Measurements from ENCODE around the gene CNTNAP2. TPM values are rescaled to one million over a fixed set of nuclear protein-coding genes. Genes with fewer than 3 reads are reported as not detected.
"Not testable (repeated sequence)": the region's sequence is repeated elsewhere in the genome, so short reads cannot be mapped to it uniquely, and the experiment has no call there.

The CNTNAP2 gene
- total and polyA plus RNA-seq, 9 donors = 0.24 to 7.0 (median 1.5) TPM

GRCh38 chr7:146232604-146233003, 116.0 kb downstream of the CNTNAP2 start:
- intact Hi-C loops (cut with DNase I) = no loop called here
- H3K9me3 ChIP-seq = no peaks in the 10 kb centered on the region
- 85 to 91% (median 89%) methylated on average over 2 of the region's 2 CpGs for WGBS, 3 donors
- DNase-seq = no peak
- no peaks in the 10 kb centered on the region for H3K27me3 ChIP-seq
- no peaks in the 10 kb centered on the region for H3K4me1 ChIP-seq (ENCODE audit: insufficient read depth)
- no peak overlapping the region for H3K27ac ChIP-seq
- H3K4me3 ChIP-seq = no peak overlapping the region
- no peaks in the 10 kb centered on the region for H3K36me3 ChIP-seq
- no peak for TF ChIP-seq CTCF (IDR thresholded peaks at IDR 0.05)
- no peak for TF ChIP-seq POLR2A (IDR thresholded peaks at IDR 0.05)
- no peak for TF ChIP-seq EP300 (IDR thresholded peaks at IDR 0.05)

DNA sequence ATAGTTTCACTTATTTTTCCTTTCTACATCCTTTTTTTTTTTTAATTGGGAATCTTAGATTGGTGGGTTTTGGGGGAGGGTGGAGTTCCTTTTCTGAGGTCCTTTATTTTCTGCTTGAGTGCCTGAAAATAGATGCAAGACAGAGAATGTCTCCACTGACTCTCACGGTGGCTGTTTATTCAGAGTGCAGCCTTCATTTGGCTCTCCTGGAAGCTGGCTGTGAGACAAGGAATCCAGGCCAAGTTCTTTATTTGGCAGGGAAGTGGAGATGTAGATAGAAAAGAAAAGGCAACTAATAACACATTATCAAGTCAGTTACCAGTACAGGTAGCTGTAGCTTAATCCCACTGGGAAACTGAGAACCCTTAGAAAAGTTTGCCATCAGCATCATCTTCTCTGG, 118.6 kb downstream of the CNTNAP2 start:
- WGBS, 3 donors = 0 to 4% (median 0%) methylated on average over 1 of the region's 1 CpG
- Histone ChIP-seq H3K36me3 (no peaks in the 10 kb centered on the region), H3K27ac (no peak overlapping the region), H3K4me1 (ENCODE audit: insufficient read depth) (no peaks in the 10 kb centered on the region), H3K9me3 (no peaks in the 10 kb centered on the region), H3K4me3 (no peak overlapping the region), H3K27me3 (no peaks in the 10 kb centered on the region)
- DNase-seq = no peak
- TF ChIP-seq POLR2A (IDR thresholded peaks at IDR 0.05) = no peak
- TF ChIP-seq CTCF (IDR thresholded peaks at IDR 0.05) = no peak
- no peak for TF ChIP-seq EP300 (IDR thresholded peaks at IDR 0.05)
- intact Hi-C loops (cut with DNase I) = no loop called here

DNA sequence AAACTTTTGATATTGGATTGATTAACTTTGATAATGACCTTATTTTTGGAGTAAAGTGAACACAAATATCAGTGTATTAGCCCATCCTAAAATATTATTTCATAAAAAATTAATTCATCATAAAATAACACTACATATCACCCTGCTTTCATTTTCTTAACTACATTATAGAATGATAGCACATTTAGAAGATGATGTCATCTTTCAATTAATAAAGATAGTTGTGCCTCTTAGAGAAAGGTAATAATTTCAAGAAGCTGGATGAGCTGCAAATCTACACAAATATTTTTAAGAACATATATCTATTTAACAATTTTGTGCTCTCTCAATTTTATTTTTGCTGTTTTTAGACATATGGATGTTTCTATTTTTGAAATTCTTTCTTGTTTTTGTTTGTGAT, 126.1 kb downstream of the CNTNAP2 start:
- Histone ChIP-seq H3K4me1 (ENCODE audit: insufficient read depth) (no peaks in the 10 kb centered on the region), H3K4me3 (no peak overlapping the region)
- TF ChIP-seq EP300 (IDR thresholded peaks at IDR 0.05) = no peak
- TF ChIP-seq POLR2A (IDR thresholded peaks at IDR 0.05) = no peak
- TF ChIP-seq CTCF (IDR thresholded peaks at IDR 0.05) = no peak

GRCh38 chr7:146247991-146248390, 131.4 kb downstream of the CNTNAP2 start:
- intact Hi-C loops (cut with DNase I); H3K27me3 ChIP-seq; H3K4me1 ChIP-seq (ENCODE audit: insufficient read depth); H3K4me3 ChIP-seq; H3K9me3 ChIP-seq; DNase-seq; H3K27ac ChIP-seq; H3K36me3 ChIP-seq: not testable (repeated sequence)
- WGBS, 3 donors = 41 to 54% (median 51%) methylated on average over 15 of the region's 15 CpGs

More for the DNA sequence above, 126.1 kb downstream of the CNTNAP2 start:
- Histone ChIP-seq H3K36me3 (no peaks in the 10 kb centered on the region), H3K9me3 (no peaks in the 10 kb centered on the region), H3K27ac (no peak overlapping the region), H3K27me3 (no peaks in the 10 kb centered on the region)
- intact Hi-C loops (cut with DNase I) = no loop called here
- DNase-seq = no peak

- DNase-seq; H3K36me3 ChIP-seq; H3K27me3 ChIP-seq; H3K4me1 ChIP-seq (ENCODE audit: insufficient read depth); H3K4me3 ChIP-seq; H3K9me3 ChIP-seq; intact Hi-C loops (cut with DNase I); H3K27ac ChIP-seq: not testable (repeated sequence)
- 54 to 57% (median 55%) methylated on average over 7 of the region's 7 CpGs for WGBS, 3 donors
These were observed 132.1 kb downstream of the CNTNAP2 start for GRCh38 chr7:146248744-146249143.

GRCh38 chr7:146249272-146249671, 132.7 kb downstream of the CNTNAP2 start:
- Histone ChIP-seq H3K27me3 (no peaks in the 10 kb centered on the region), H3K9me3 (no peaks in the 10 kb centered on the region), H3K27ac (no peak overlapping the region), H3K4me1 (ENCODE audit: insufficient read depth) (no peaks in the 10 kb centered on the region), H3K4me3 (no peak overlapping the region), H3K36me3 (no peaks in the 10 kb centered on the region)
- intact Hi-C loops (cut with DNase I) = no loop called here
- TF ChIP-seq CTCF (IDR thresholded peaks at IDR 0.05) (no peak), POLR2A (IDR thresholded peaks at IDR 0.05) (no peak), EP300 (IDR thresholded peaks at IDR 0.05) (no peak)
- 78 to 83% (median 78%) methylated on average over 2 of the region's 2 CpGs for WGBS, 3 donors
- DNase-seq = no peak
